NT2/D1 (cell line): Measurements from ENCODE around the gene SMDT1.
"Not testable (repeated sequence)": the region's sequence is repeated elsewhere in the genome, so short reads cannot be mapped to it uniquely, and the experiment has no call there.

Experiments
- SUZ12 ChIP-seq: IDR thresholded peaks from 2 replicates; pipeline ENCODE4 v1.6.1; 2011; ENCODE audit not compliant: insufficient read length, insufficient read depth; ENCODE audit errors: extremely low read depth
- ZNF274 ChIP-seq: IDR thresholded peaks from 2 replicates; pipeline ENCODE4 v1.6.1; 2011; ENCODE audit warnings: mild to moderate bottlenecking, low read depth, low read length

- TF ChIP-seq SUZ12, ZNF274: not testable (repeated sequence)
Measured at GRCh38 chr22:42104332-42104860, 24.9 kb downstream of the SMDT1 start.
